LNCAP (cell line): ENCODE data around the gene ANTKMT.

Experiments
- CTCF ChIP-seq: fragments of 450-650 bp; IDR thresholded peaks from 2 replicates; pipeline ENCODE4 v1.5.1; 2017; ENCODE audit warnings: mild to moderate bottlenecking

ANTKMT gene

GRCh38 chr16:698911-699671, 21.9 kb upstream of the ANTKMT start:
- no peak for TF ChIP-seq CTCF

GRCh38 chr16:700684-701584, 20.0 kb upstream of the ANTKMT start:
- no peak for TF ChIP-seq CTCF

GRCh38 chr16:702341-702740, 18.6 kb upstream of the ANTKMT start:
- TF ChIP-seq CTCF = no peak

- no peak for TF ChIP-seq CTCF
These were observed 17.5 kb upstream of the ANTKMT start for GRCh38 chr16:703406-703805.

- no peak for TF ChIP-seq CTCF
These were observed 16.9 kb upstream of the ANTKMT start for GRCh38 chr16:704047-704446.

GRCh38 chr16:704552-705380, 16.2 kb upstream of the ANTKMT start:
- no peak for TF ChIP-seq CTCF
